MCF 10A (cell line): Measurements from ENCODE around the gene LARP1. TPM values are rescaled to one million over a fixed set of nuclear protein-coding genes. Genes with fewer than 3 reads are reported as not detected.

Experiments
- BruUV-seq: library from RNA; stranded (reverse); fragments of 400-500 nt; replicated peaks from 2 replicates; lab custom pipeline; 2021; lab: Mats Ljungman, UMichigan
- CTCF ChIA-PET: fragments of 300-600 bp; sonication (Branson Sonifier 250); formaldehyde crosslinking; extraction: SDS; loops from one replicate; lab custom pipeline; 2021; ENCODE audit warnings: antibody characterized with exemption, inconsistent platforms; lab: Yijun Ruan, JAX
- POLR2A ChIA-PET: fragments of 300-600, 350-650 bp; sonication (Branson Sonifier 250); formaldehyde crosslinking; extraction: SDS; loops from one replicate; lab custom pipeline; 2020; ENCODE audit warnings: antibody characterized with exemption, inconsistent platforms; lab: Yijun Ruan, JAX
- DNase-seq: peaks from one replicate; pipeline ENCODE4 v3.0.0-alpha.2; 2018; ENCODE audit not compliant: unreplicated experiment
- H3K27ac Mint-ChIP-seq: one replicate; pipeline ENCODE4 v1.8.0; 2022; ENCODE audit warnings: mild to moderate bottlenecking, low read depth, mixed read lengths; ENCODE audit not compliant: unreplicated experiment
- H3K27me3 Mint-ChIP-seq: one replicate; pipeline ENCODE4 v1.8.0; 2022; ENCODE audit warnings: mixed read lengths; ENCODE audit not compliant: insufficient read depth, unreplicated experiment
- H3K36me3 Mint-ChIP-seq: one replicate; pipeline ENCODE4 v1.8.0; 2022; ENCODE audit warnings: mild to moderate bottlenecking, moderate library complexity, mixed read lengths; ENCODE audit not compliant: insufficient read depth, unreplicated experiment
- H3K4me1 Mint-ChIP-seq: one replicate; pipeline ENCODE4 v1.8.0; 2022; ENCODE audit warnings: mixed read lengths; ENCODE audit not compliant: insufficient read depth, unreplicated experiment
- H3K4me3 Mint-ChIP-seq: one replicate; pipeline ENCODE4 v1.8.0; 2022; ENCODE audit warnings: mild to moderate bottlenecking, moderate library complexity, mixed read lengths; ENCODE audit not compliant: unreplicated experiment
- H3K9me3 Mint-ChIP-seq: one replicate; pipeline ENCODE4 v1.8.0; 2022; ENCODE audit warnings: mixed read lengths; ENCODE audit not compliant: unreplicated experiment
- intact Hi-C: fragments of 100-400 bp; cut with micrococcal nuclease; formaldehyde crosslinking; loops from 2 replicates; pipeline ENCODE4 v1.14.1; 2022
- total RNA-seq: library from RNA; stranded (reverse); gene quantifications from 2 replicates; pipeline ENCODE4 v1.2.3, GENCODE V29; 2022
- TF ChIP-seq, protein P1 (sequence below): fragments of 200-600 bp; IDR thresholded peaks from one replicate; pipeline ENCODE4 v1.8.0; 2022; ENCODE audit warnings: antibody characterized with exemption, mild to moderate bottlenecking; ENCODE audit not compliant: unreplicated experiment

LARP1 gene
- total RNA-seq, 1 experiment from 2014 or later, result 340 TPM

DNA sequence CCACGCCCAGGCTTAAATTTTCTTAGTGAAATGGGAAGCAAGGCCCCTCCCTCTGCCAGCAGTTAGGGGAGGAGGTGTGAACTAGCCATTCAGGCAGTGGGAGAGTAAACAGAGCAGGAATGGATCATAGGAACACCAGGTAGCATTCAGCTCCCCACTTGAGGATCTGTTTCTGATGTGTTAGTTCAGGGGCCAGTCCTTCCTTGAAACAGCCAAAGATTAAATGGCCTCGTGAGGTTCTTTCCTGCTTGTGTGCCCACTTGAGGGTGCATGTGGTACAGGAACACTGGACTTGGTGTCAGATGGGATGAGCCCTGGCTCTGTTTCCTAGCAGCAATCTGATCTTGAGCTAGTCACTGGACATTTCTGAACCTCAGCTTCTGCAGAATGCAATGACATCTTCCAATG lies 74.0 kb downstream of the LARP1 start:
- ChIA-PET CTCF (interaction anchor here (0.5 to 2.2 kb wide), 7 partner anchors 14 to 181 kb away, joined by 3 to 5 read pairs (median 4); no protein-coding TSS in a partner anchor), POLR2A (interaction anchor here (1.0 to 4.4 kb wide), 15 partner anchors 10 to 383 kb away, joined by 3 to 78 read pairs (median 8); partner anchors contain the start of genes CNOT8, FAXDC2 and SAP30L)
- no peaks in the 10 kb centered on the region for H3K9me3 Mint-ChIP-seq

DNA sequence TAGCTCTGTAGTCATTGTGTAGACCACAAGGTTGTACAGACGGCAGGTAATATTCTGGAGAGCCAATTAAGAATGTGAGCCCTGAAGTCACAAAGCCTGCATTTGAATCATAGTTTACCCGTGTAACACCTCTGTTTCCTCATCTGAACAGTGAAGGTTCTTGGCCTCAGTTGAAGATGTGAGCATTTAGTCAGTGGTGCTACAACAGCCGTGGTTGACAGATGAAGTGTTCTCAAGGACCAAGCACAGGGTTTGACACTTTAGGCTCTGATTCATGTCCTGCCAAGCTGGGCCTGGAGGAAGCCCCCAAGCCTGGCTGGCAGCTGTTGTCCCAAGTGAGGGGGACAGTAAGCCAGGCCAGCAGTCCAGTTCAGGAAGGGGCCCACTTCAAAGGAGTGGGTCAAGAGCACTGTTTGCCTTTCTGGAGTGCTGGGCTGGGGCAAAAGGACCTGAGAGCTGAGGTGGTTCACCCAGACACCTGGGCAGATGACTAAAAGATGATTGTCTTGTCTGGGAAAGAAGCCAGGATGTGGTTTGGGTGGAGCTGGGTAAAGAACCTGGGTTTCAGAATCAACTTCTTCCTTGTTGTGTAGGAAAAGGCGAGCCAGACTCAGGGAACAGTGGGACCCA lies 74.5 kb downstream of the LARP1 start:
- Mint-ChIP-seq H3K9me3 (no peaks in the 10 kb centered on the region), H3K4me3 (peak overlapping the region; percentile 14), H3K27me3 (no peaks in the 10 kb centered on the region), H3K4me1 (peaks cover 54% of the 10 kb centered on the region), H3K27ac (peak overlapping the region; percentile 87), H3K36me3 (peaks cover 45% of the 10 kb centered on the region)
- intact Hi-C loops, result loop anchor here (2.0 kb wide), 1 partner anchor 29 kb away; the partner anchor contains the start of gene CNOT8
- ChIA-PET CTCF (interaction anchor here (0.5 to 2.2 kb wide), 7 partner anchors 14 to 181 kb away, joined by 3 to 5 read pairs (median 4); no protein-coding TSS in a partner anchor), POLR2A (interaction anchor here (0.7 to 4.4 kb wide), 18 partner anchors 10 to 383 kb away, joined by 3 to 78 read pairs (median 6); partner anchors contain the start of genes CNOT8, FAXDC2 and SAP30L)
- peak; percentile 98 for DNase-seq
- no TSS peak for BruUV-seq
- TF ChIP-seq, protein P1, sequence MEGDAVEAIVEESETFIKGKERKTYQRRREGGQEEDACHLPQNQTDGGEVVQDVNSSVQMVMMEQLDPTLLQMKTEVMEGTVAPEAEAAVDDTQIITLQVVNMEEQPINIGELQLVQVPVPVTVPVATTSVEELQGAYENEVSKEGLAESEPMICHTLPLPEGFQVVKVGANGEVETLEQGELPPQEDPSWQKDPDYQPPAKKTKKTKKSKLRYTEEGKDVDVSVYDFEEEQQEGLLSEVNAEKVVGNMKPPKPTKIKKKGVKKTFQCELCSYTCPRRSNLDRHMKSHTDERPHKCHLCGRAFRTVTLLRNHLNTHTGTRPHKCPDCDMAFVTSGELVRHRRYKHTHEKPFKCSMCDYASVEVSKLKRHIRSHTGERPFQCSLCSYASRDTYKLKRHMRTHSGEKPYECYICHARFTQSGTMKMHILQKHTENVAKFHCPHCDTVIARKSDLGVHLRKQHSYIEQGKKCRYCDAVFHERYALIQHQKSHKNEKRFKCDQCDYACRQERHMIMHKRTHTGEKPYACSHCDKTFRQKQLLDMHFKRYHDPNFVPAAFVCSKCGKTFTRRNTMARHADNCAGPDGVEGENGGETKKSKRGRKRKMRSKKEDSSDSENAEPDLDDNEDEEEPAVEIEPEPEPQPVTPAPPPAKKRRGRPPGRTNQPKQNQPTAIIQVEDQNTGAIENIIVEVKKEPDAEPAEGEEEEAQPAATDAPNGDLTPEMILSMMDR, result no peak

More for the DNA sequence above, 74.0 kb downstream of the LARP1 start:
- BruUV-seq, result no TSS peak
- intact Hi-C loops, result no loop called here
- TF ChIP-seq, protein P1, result no peak
- Mint-ChIP-seq H3K27me3 (no peaks in the 10 kb centered on the region), H3K4me3 (no peak overlapping the region), H3K36me3 (peaks cover 46% of the 10 kb centered on the region), H3K4me1 (peaks cover 50% of the 10 kb centered on the region), H3K27ac (peak overlapping the region; percentile 87)
- peak; percentile 55 for DNase-seq

- no peaks in the 10 kb centered on the region for H3K9me3 Mint-ChIP-seq
- intact Hi-C loops, result loop anchor here (2.0 kb wide), 1 partner anchor 29 kb away; the partner anchor contains the start of gene CNOT8
- H3K4me3 Mint-ChIP-seq, result peak overlapping the region; percentile 14
- ChIA-PET POLR2A (interaction anchor here (0.7 to 4.4 kb wide), 17 partner anchors 11 to 384 kb away, joined by 3 to 78 read pairs (median 6); partner anchors contain the start of genes CNOT8, FAXDC2 and SAP30L), CTCF (interaction anchor here (0.7 to 2.2 kb wide), 6 partner anchors 13 to 182 kb away, joined by 3 to 5 read pairs (median 4); no protein-coding TSS in a partner anchor)
- no peak for DNase-seq
- BruUV-seq, result TSS peak; percentile 9
- peaks cover 45% of the 10 kb centered on the region for H3K36me3 Mint-ChIP-seq
- TF ChIP-seq, protein P1, result no peak
- H3K27me3 Mint-ChIP-seq, result no peaks in the 10 kb centered on the region
- peaks cover 57% of the 10 kb centered on the region for H3K4me1 Mint-ChIP-seq
- peak overlapping the region; percentile 87 for H3K27ac Mint-ChIP-seq
Measured at GRCh38 chr5:154830219-154830595, 75.0 kb downstream of the LARP1 start.

- POLR2A ChIA-PET, result interaction anchor here (0.7 to 4.4 kb wide), 10 partner anchors 11 to 117 kb away, joined by 3 to 78 read pairs (median 7); partner anchors contain the start of genes CNOT8 and FAXDC2
- Mint-ChIP-seq H3K36me3 (peaks cover 42% of the 10 kb centered on the region), H3K27ac (peak overlapping the region; percentile 87), H3K9me3 (no peaks in the 10 kb centered on the region), H3K4me3 (peak overlapping the region; percentile 14), H3K4me1 (peaks cover 54% of the 10 kb centered on the region), H3K27me3 (no peaks in the 10 kb centered on the region)
- BruUV-seq, result no TSS peak
- TF ChIP-seq, protein P1, result no peak
- DNase-seq, result peak; percentile 72
- intact Hi-C loops, result loop anchor here (2.0 kb wide), 1 partner anchor 28 kb away; the partner anchor contains the start of gene CNOT8
- CTCF ChIA-PET, result interaction anchor here (0.7 to 2.2 kb wide), 3 partner anchors 26 to 179 kb away, joined by 3 to 5 read pairs (median 3); no protein-coding TSS in a partner anchor
Measured at GRCh38 chr5:154830596-154830995, 75.4 kb downstream of the LARP1 start.
